CD14-positive monocyte (primary cell): ENCODE results near the gene FGF14. TPM values are rescaled to one million over a fixed set of nuclear protein-coding genes. Genes with fewer than 3 reads are reported as not detected.

Experiments
- DNase-seq, 3 donors: peaks; one replicate each; pipeline ENCODE4 v3.0.0-alpha.2; 2011 to 2022
- H2AFZ ChIP-seq: 2 replicates; pipeline ENCODE4 v1.6.0; 2012; ENCODE audit warnings: mild to moderate bottlenecking, low read depth, low read length, inconsistent platforms; ENCODE audit not compliant: insufficient read depth, poor library complexity, severe bottlenecking
- H3K27ac ChIP-seq, 2 donors: 1 replicate in 1 of 2; 2 replicates in 1 of 2; pipeline ENCODE4 v1.5.1; 2012 to 2013; ENCODE audit warnings: low read length in 2 of 2, control low read depth in 1 of 2, inconsistent platforms in 1 of 2, low read depth in 1 of 2, mild to moderate bottlenecking in 1 of 2
- H3K27me3 ChIP-seq, 2 donors: one replicate each; pipeline versions ENCODE4 v1.6.0 to v1.6.1; 2011 to 2013; ENCODE audit warnings: low read length in 2 of 2; ENCODE audit not compliant: control insufficient read depth in 2 of 2, insufficient read depth in 2 of 2
- H3K36me3 ChIP-seq, 2 donors: replicated peaks in 1 of 2; 1 replicate in 1 of 2; 2 replicates in 1 of 2; pipeline versions ENCODE4 v1.5.1 to v1.6.1; 2012 to 2013; ENCODE audit warnings: low read length in 2 of 2, control low read depth in 1 of 2, inconsistent platforms in 1 of 2, mild to moderate bottlenecking in 1 of 2; ENCODE audit not compliant: insufficient read depth in 2 of 2, control insufficient read depth in 1 of 2
- H3K4me1 ChIP-seq, 2 donors: 1 replicate in 1 of 2; 2 replicates in 1 of 2; pipeline versions ENCODE4 v1.5.1 to v1.6.1; 2012 to 2013; ENCODE audit warnings: low read length in 2 of 2, control low read depth in 1 of 2, inconsistent platforms in 1 of 2, mild to moderate bottlenecking in 1 of 2, moderate library complexity in 1 of 2; ENCODE audit not compliant: insufficient read depth in 2 of 2, control insufficient read depth in 1 of 2
- H3K4me2 ChIP-seq: replicated peaks from 2 replicates; pipeline ENCODE3; 2012; ENCODE audit warnings: low read length, moderate library complexity, mild to moderate bottlenecking; ENCODE audit not compliant: poor library complexity, severe bottlenecking; ENCODE audit errors: extremely low read depth
- H3K4me3 ChIP-seq, 3 experiments: fragments of 200-600 bp in 1 of 3; sonication (generic) in 1 of 3; replicated peaks in 1 of 3; 1 replicate in 2 of 3; 2 replicates in 1 of 3; pipeline ENCODE4 v1.5.1; 2011 to 2013; ENCODE audit warnings: low read length in 3 of 3, mild to moderate bottlenecking in 3 of 3, control low read depth in 2 of 3, low read depth in 2 of 3, inconsistent platforms in 1 of 3, moderate library complexity in 1 of 3
- H3K79me2 ChIP-seq: 2 replicates; pipeline ENCODE4 v1.6.0; 2012; ENCODE audit warnings: mild to moderate bottlenecking, control low read depth, inconsistent platforms, low read length, moderate library complexity; ENCODE audit not compliant: insufficient read depth
- H3K9ac ChIP-seq: 2 replicates; pipeline ENCODE4 v1.6.0; 2017; ENCODE audit warnings: low read length, mild to moderate bottlenecking; ENCODE audit not compliant: insufficient read depth, poor library complexity, severe bottlenecking
- H3K9me3 ChIP-seq, 2 donors: replicated peaks in 1 of 2; 1 replicate in 1 of 2; 2 replicates in 1 of 2; pipeline versions ENCODE4 v1.5.1 to v1.6.1; 2012 to 2013; ENCODE audit warnings: low read length in 2 of 2, control low read depth in 1 of 2; ENCODE audit not compliant: control insufficient read depth in 1 of 2, insufficient read depth in 1 of 2
- H4K20me1 ChIP-seq: 2 replicates; pipeline ENCODE4 v1.6.0; 2012; ENCODE audit warnings: mild to moderate bottlenecking, low read length, control low read depth, moderate library complexity; ENCODE audit not compliant: insufficient read depth
- H3K27ac Mint-ChIP-seq, 7 donors: one replicate each; pipeline ENCODE4 v1.8.0; 2020; ENCODE audit warnings: mild to moderate bottlenecking in 7 of 7, mixed read lengths in 7 of 7, moderate library complexity in 6 of 7, inconsistent platforms in 2 of 7
- H3K27me3 Mint-ChIP-seq, 3 donors: one replicate each; pipeline ENCODE4 v1.8.0; 2021 to 2022; ENCODE audit warnings: low read depth in 3 of 3, mild to moderate bottlenecking in 3 of 3, mixed read lengths in 3 of 3, moderate library complexity in 3 of 3, inconsistent platforms in 1 of 3
- H3K36me3 Mint-ChIP-seq, 2 donors: one replicate each; pipeline ENCODE4 v1.8.0; 2020; ENCODE audit warnings: mixed read lengths in 2 of 2, inconsistent platforms in 1 of 2, mild to moderate bottlenecking in 1 of 2
- H3K4me1 Mint-ChIP-seq: one replicate; pipeline ENCODE4 v1.8.0; 2020; ENCODE audit warnings: mild to moderate bottlenecking, mixed read lengths
- H3K4me3 Mint-ChIP-seq, 2 donors: one replicate each; pipeline ENCODE4 v1.8.0; 2020; ENCODE audit warnings: mild to moderate bottlenecking in 2 of 2, mixed read lengths in 2 of 2, moderate library complexity in 1 of 2
- H3K9me3 Mint-ChIP-seq, 7 donors: one replicate each; pipeline ENCODE4 v1.8.0; 2020 to 2022; ENCODE audit warnings: mixed read lengths in 7 of 7, mild to moderate bottlenecking in 6 of 7, moderate library complexity in 6 of 7, inconsistent platforms in 2 of 7
- WGBS: methylation state at CpG from one replicate; pipeline ENCODE4 v1.1.5; 2013; ENCODE audit warnings: missing lambda C conversion rate; ENCODE audit not compliant: insufficient coverage; 5-methylcytosine and 5-hydroxymethylcytosine counted together
- intact Hi-C, 2 donors: fragments of 100-400 bp; cut with micrococcal nuclease; formaldehyde crosslinking; loops; one replicate each; pipeline versions ENCODE4 v1.15.0 to v1.15.1; 2023
- polyA plus RNA-seq, 3 donors: library from polyadenylated mRNA; depleted of rRNA in 1 of 3; unstranded in 2 of 3; stranded (reverse) in 1 of 3; fragments of 300-500 nt in 2 of 3; fragments of >200 nt in 1 of 3; fragmentation: Illumina TruSeq in 2 of 3; gene quantifications; 1 replicate in 2 of 3; 2 replicates in 1 of 3; pipeline ENCODE4 v1.2.3, GENCODE V29; 2012 to 2021
- TF ChIP-seq, protein P1 (sequence below): fragments of 200-600 bp; IDR thresholded peaks from one replicate; pipeline ENCODE4 v1.8.0; 2022; ENCODE audit warnings: antibody characterized with exemption, mild to moderate bottlenecking

The FGF14 gene
- polyA plus RNA-seq, 3 donors, result not detected

DNA sequence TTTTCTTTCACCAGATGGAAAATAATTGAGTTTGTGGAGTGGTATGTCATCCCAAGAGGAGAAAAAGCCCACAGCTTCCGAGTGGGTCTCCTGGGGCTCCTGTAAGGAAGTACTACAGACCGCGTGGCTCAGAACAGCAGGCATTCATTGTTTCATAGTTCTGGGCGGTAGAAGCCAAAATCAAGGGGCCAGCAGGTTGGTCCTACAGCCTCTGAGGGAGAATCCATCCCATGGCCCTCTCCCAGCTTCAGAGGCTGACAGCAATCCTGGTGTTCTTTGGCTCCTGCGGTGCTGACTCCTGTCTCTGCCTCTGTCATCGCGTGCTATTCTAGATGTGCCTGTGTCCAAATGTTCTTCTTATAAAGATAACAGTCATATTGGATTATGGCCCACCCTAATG, 362.6 kb downstream of the FGF14 start:
- Mint-ChIP-seq H3K9me3 (peaks cover 0 to 6% (median 2%) of the 10 kb centered on the region in 7 donors), H3K4me1 (no peaks in the 10 kb centered on the region), H3K4me3 (no peak overlapping the region), H3K27me3 (no peaks in the 10 kb centered on the region), H3K36me3 (no peaks in the 10 kb centered on the region), H3K27ac (no peak overlapping the region)
- intact Hi-C loops, result no loop called here
- H3K4me3 ChIP-seq, result no peak overlapping the region
- H3K36me3 ChIP-seq, result no peaks in the 10 kb centered on the region
- TF ChIP-seq, protein P1, sequence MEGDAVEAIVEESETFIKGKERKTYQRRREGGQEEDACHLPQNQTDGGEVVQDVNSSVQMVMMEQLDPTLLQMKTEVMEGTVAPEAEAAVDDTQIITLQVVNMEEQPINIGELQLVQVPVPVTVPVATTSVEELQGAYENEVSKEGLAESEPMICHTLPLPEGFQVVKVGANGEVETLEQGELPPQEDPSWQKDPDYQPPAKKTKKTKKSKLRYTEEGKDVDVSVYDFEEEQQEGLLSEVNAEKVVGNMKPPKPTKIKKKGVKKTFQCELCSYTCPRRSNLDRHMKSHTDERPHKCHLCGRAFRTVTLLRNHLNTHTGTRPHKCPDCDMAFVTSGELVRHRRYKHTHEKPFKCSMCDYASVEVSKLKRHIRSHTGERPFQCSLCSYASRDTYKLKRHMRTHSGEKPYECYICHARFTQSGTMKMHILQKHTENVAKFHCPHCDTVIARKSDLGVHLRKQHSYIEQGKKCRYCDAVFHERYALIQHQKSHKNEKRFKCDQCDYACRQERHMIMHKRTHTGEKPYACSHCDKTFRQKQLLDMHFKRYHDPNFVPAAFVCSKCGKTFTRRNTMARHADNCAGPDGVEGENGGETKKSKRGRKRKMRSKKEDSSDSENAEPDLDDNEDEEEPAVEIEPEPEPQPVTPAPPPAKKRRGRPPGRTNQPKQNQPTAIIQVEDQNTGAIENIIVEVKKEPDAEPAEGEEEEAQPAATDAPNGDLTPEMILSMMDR, result no peak
- no peak for DNase-seq
- H3K27ac ChIP-seq, result no peak overlapping the region
- H3K9ac ChIP-seq, result no peak overlapping the region
- H4K20me1 ChIP-seq, result no peaks in the 10 kb centered on the region
- H3K79me2 ChIP-seq, result no peaks in the 10 kb centered on the region
- no peaks in the 10 kb centered on the region for H3K9me3 ChIP-seq
- 79% methylated on average over 7 of the region's 7 CpGs for WGBS
- H3K27me3 ChIP-seq, result no peaks in the 10 kb centered on the region
- no peaks in the 10 kb centered on the region for H3K4me1 ChIP-seq
- H3K4me2 ChIP-seq, result no peak overlapping the region
- H2AFZ ChIP-seq, result no peak overlapping the region

DNA sequence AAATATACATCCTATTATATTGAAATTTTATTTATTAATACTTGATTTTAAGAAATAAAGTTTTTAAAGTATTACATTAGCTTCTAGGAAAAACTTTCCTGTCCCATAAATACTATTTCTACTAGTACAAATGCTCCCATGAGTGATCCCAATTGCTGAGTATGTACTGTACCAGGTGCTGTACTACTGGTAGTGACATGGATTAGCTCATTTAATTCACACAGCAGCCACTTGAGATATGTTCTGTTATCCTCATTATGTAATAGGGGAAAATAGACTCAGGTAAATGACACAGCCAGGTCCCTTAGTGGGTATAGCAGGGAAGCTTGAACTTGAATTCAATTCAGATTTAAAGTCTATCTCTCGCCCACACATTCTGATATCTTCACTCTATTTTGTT, 363.1 kb downstream of the FGF14 start:
- Mint-ChIP-seq H3K27ac (no peak overlapping the region), H3K4me1 (no peaks in the 10 kb centered on the region), H3K4me3 (no peak overlapping the region), H3K9me3 (peaks cover 0 to 6% (median 2%) of the 10 kb centered on the region in 7 donors), H3K36me3 (no peaks in the 10 kb centered on the region), H3K27me3 (no peaks in the 10 kb centered on the region)
- TF ChIP-seq, protein P1, result no peak
- H3K9ac ChIP-seq, result no peak overlapping the region
- intact Hi-C loops, result no loop called here
- no peak overlapping the region for H3K4me3 ChIP-seq
- DNase-seq, result no peak
- no peaks in the 10 kb centered on the region for H3K36me3 ChIP-seq
- H3K4me2 ChIP-seq, result no peak overlapping the region
- H3K27me3 ChIP-seq, result no peaks in the 10 kb centered on the region
- no peaks in the 10 kb centered on the region for H3K4me1 ChIP-seq
- H3K9me3 ChIP-seq, result no peaks in the 10 kb centered on the region
- no peak overlapping the region for H2AFZ ChIP-seq
- WGBS, result no CpG with 5 or more reads among the region's 1 CpG
- H3K79me2 ChIP-seq, result no peaks in the 10 kb centered on the region
- no peak overlapping the region for H3K27ac ChIP-seq
- no peaks in the 10 kb centered on the region for H4K20me1 ChIP-seq
